GM12801 (cell line): ENCODE data around the gene PLCH2.

ENCODE experiments used
- CTCF ChIP-seq: IDR thresholded peaks from one replicate; pipeline ENCODE4 v1.5.1; 2011; ENCODE audit warnings: control low read depth; ENCODE audit not compliant: insufficient read length; ENCODE audit errors: extremely low read depth

PLCH2 gene

GRCh38 chr1:2489615-2490014 is 13.5 kb downstream of the PLCH2 start:
- no peak for TF ChIP-seq CTCF

- no peak for TF ChIP-seq CTCF
Measured at GRCh38 chr1:2492091-2492490, 16.0 kb downstream of the PLCH2 start.

- TF ChIP-seq CTCF = no peak
Measured at GRCh38 chr1:2493218-2493617, 17.1 kb downstream of the PLCH2 start.

GRCh38 chr1:2493691-2494322 is 17.7 kb downstream of the PLCH2 start:
- TF ChIP-seq CTCF = no peak

- no peak for TF ChIP-seq CTCF
Measured at GRCh38 chr1:2494323-2494693, 18.2 kb downstream of the PLCH2 start.

GRCh38 chr1:2495026-2495425 is 18.9 kb downstream of the PLCH2 start:
- no peak for TF ChIP-seq CTCF

- no peak for TF ChIP-seq CTCF
Measured at GRCh38 chr1:2495546-2495945, 19.5 kb downstream of the PLCH2 start.

GRCh38 chr1:2496087-2496622 is 20.1 kb downstream of the PLCH2 start:
- no peak for TF ChIP-seq CTCF
